D721Med (cell line): Measurements from ENCODE around the gene PNPLA5.

Source experiments
- DNase-seq: peaks from one replicate; pipeline ENCODE4 v3.0.0; 2011; ENCODE audit warnings: low spot score; ENCODE audit not compliant: insufficient read length
- FAIRE-seq: peaks from 2 replicates; lab custom pipeline; 2011; peaks lifted over from hg19 to GRCh38; lab: Jason Lieb, UNC
- TF ChIP-seq, protein P1 (sequence below): IDR thresholded peaks from 2 replicates; pipeline ENCODE4 v1.5.1; 2012; ENCODE audit warnings: mild to moderate bottlenecking, control low read depth; ENCODE audit not compliant: insufficient read depth; ENCODE audit errors: missing control alignments

The PNPLA5 gene

GRCh38 chr22:43850529-43850928 lies 41.3 kb downstream of the PNPLA5 start:
- TF ChIP-seq, protein P1, sequence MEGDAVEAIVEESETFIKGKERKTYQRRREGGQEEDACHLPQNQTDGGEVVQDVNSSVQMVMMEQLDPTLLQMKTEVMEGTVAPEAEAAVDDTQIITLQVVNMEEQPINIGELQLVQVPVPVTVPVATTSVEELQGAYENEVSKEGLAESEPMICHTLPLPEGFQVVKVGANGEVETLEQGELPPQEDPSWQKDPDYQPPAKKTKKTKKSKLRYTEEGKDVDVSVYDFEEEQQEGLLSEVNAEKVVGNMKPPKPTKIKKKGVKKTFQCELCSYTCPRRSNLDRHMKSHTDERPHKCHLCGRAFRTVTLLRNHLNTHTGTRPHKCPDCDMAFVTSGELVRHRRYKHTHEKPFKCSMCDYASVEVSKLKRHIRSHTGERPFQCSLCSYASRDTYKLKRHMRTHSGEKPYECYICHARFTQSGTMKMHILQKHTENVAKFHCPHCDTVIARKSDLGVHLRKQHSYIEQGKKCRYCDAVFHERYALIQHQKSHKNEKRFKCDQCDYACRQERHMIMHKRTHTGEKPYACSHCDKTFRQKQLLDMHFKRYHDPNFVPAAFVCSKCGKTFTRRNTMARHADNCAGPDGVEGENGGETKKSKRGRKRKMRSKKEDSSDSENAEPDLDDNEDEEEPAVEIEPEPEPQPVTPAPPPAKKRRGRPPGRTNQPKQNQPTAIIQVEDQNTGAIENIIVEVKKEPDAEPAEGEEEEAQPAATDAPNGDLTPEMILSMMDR, result no peak
- DNase-seq (no peak), FAIRE-seq (no peak)

GRCh38 chr22:43849731-43850130 lies 42.1 kb downstream of the PNPLA5 start:
- FAIRE-seq (no peak), DNase-seq (no peak)
- TF ChIP-seq, protein P1, result no peak

DNA sequence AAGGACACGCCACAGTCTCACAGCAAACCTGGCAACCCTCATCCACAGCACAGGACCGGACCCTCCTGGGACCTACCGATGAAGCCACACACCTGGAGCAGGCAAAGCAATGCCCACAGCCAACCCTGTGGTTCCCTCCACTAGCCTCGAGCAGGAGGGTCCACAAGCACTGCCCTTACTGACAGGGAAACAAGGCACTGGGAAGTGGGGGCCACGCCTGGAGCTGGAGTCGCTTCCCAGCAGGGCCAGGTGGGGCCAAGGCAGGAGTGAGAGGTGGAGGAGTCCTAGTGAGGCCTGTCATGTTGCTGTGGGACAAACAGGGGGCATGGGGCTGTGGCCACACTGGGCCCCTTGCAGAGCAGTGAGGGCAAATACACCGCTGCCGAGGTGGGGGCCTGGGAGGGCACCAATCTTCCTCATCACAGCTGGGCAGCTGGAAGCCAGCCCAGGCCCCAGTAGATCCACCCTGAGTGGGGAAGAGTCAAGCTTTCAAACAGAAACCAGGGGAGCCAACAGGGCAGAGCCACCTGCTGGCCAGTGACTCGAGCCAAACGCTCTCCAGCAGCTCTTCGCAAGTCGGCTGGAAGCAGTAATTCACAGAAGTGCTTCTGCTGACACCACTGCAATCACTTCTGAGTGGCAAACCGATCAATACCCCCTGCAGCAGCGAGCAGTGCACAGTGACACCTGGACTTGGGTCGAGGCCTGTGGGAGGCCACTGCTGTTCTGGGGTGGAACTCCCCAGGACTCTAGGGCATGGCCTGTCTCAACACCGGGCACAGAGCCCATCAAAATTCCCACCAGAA lies 43.2 kb downstream of the PNPLA5 start:
- FAIRE-seq, result no peak
- DNase-seq, result no peak

GRCh38 chr22:43847376-43848289 lies 44.2 kb downstream of the PNPLA5 start:
- DNase-seq, result no peak
- no peak for FAIRE-seq
- TF ChIP-seq, protein P1, result no peak

More for the DNA sequence above, 43.2 kb downstream of the PNPLA5 start:
- TF ChIP-seq, protein P1, result peak; percentile 31

DNA sequence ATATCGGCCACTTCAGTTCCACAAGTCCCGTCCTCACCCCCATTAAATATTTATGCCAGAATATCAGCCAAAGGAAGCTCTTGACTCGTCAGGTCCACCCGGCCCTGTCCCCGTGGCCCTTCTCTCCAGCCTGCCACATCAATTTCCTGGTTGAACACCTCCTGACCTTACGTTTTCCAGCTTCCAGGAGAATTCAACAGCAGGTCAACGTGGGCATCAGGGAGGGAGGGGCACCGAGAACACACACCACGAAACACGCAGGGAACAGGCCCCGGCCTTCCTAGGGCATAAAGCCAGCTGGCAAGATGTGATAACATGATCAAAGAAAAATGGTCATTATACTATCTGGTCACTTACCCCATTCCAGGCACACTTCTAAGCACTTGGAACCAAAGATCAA lies 44.8 kb downstream of the PNPLA5 start:
- DNase-seq (no peak), FAIRE-seq (no peak)
- TF ChIP-seq, protein P1, result no peak

- no peak for FAIRE-seq
- DNase-seq, result no peak
- TF ChIP-seq, protein P1, result no peak
Measured at GRCh38 chr22:43845981-43846380, 45.8 kb downstream of the PNPLA5 start.
